Esophagus (tissue), 2 donors: ENCODE results near the gene SEMA6D. TPM values are rescaled to one million over a fixed set of nuclear protein-coding genes. Genes with fewer than 3 reads are reported as not detected.

ENCODE experiments used
- H3K27ac ChIP-seq, 2 donors: one replicate each; pipeline ENCODE4 v1.5.1; 2013; ENCODE audit warnings: low read depth in 2 of 2, mild to moderate bottlenecking in 2 of 2, inconsistent platforms in 1 of 2, low read length in 1 of 2, moderate library complexity in 1 of 2
- H3K27me3 ChIP-seq, 2 donors: one replicate each; pipeline ENCODE4 v1.6.1; 2013; ENCODE audit warnings: low read length in 2 of 2, control low read depth in 1 of 2, mild to moderate bottlenecking in 1 of 2; ENCODE audit not compliant: insufficient read depth in 2 of 2, control insufficient read depth in 1 of 2
- H3K36me3 ChIP-seq, 2 donors: one replicate each; pipeline ENCODE4 v1.6.1; 2013; ENCODE audit warnings: low read length in 1 of 2; ENCODE audit not compliant: control insufficient read depth in 2 of 2, insufficient read depth in 2 of 2
- H3K4me1 ChIP-seq, 2 donors: one replicate each; pipeline ENCODE4 v1.6.1; 2013; ENCODE audit warnings: low read length in 1 of 2; ENCODE audit not compliant: control insufficient read depth in 2 of 2, insufficient read depth in 2 of 2
- H3K4me3 ChIP-seq, 2 donors: one replicate each; pipeline ENCODE4 v1.5.1; 2013; ENCODE audit warnings: low read length in 2 of 2, mild to moderate bottlenecking in 2 of 2, low read depth in 1 of 2, moderate library complexity in 1 of 2
- H3K9me3 ChIP-seq, 2 donors: one replicate each; pipeline ENCODE4 v1.6.1; 2013; ENCODE audit warnings: mild to moderate bottlenecking in 2 of 2, low read depth in 1 of 2, low read length in 1 of 2, moderate library complexity in 1 of 2; ENCODE audit not compliant: control insufficient read depth in 2 of 2, insufficient read depth in 1 of 2
- WGBS, 2 donors: extraction: QIAGEN DNeasy Blood & Tissue Kit; methylation state at CpG; one replicate each; pipeline ENCODE4 v1.1.7; 2013; 5-methylcytosine and 5-hydroxymethylcytosine counted together
- polyA plus RNA-seq, 2 donors: library from polyadenylated mRNA; stranded (reverse); fragments of 200-250 nt; gene quantifications; one replicate each; pipeline ENCODE4 v1.2.3, GENCODE V29; 2013
- donor health status: healthy with polysubstance abuse.
- donor health status: Bipolar disorder and iron deficiency.

Gene SEMA6D
- polyA plus RNA-seq, 2 donors, result 0.31 to 0.40 TPM

DNA sequence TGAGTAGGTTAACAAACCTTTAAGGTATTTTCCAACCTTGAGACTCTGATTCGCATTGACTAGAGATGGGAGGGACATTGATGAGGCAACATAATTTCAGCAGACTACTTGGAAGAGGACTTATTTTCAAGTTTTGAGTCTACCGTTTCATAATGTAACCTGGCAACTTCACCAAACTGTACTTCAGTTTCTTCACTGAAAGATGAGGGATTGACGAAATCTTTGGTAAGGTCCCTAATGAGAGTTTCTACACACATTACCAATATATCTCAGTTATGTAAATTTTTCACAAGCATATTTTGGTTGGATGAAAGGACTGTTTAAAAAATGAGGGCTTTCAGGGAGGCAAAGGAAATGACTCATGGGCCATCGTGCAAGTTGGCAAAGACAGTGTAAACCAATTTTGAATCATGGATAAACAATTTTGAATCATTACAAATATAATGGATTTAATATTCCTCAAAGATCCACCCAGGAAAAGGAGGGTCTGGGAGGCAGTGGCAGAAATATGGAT lies 28.7 kb upstream of the SEMA6D start:
- H3K36me3 ChIP-seq, result no peaks in the 10 kb centered on the region
- H3K27me3 ChIP-seq, result no peaks in the 10 kb centered on the region
- no peak overlapping the region for H3K27ac ChIP-seq
- WGBS, 2 donors, result 50 to 57% methylated on average over 4 of the region's 4 CpGs
- H3K4me1 ChIP-seq, result no peaks in the 10 kb centered on the region
- H3K4me3 ChIP-seq, result no peak overlapping the region
- H3K9me3 ChIP-seq, result no peaks in the 10 kb centered on the region

- WGBS, 2 donors, result 82 to 83% methylated on average over 4 of the region's 4 CpGs
- Histone ChIP-seq H3K4me1 (no peaks in the 10 kb centered on the region), H3K27ac (no peak overlapping the region), H3K27me3 (no peaks in the 10 kb centered on the region), H3K9me3 (no peaks in the 10 kb centered on the region), H3K4me3 (no peak overlapping the region), H3K36me3 (no peaks in the 10 kb centered on the region)
These were observed 27.6 kb upstream of the SEMA6D start for GRCh38 chr15:47689660-47690059.

DNA sequence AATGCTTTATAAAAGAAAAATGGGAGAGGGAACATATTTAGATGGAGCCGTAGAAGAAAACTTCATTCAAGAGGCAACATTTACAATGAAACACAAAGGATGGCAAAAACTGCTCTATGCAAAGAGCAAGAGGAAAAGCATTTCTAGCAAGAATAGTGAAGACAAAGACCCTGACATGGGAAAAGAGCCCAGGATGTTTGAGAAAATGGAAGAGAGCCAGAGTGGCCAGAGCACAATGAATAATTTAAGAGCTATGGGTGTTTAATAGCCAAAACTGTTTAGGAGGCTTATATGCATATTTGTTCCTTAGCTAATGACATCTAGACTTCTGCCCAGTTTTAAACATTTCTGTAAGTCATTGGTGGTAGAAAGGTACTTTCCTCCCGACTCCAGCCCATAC lies 25.4 kb upstream of the SEMA6D start:
- no peaks in the 10 kb centered on the region for H3K4me1 ChIP-seq
- WGBS, 2 donors, result 78 to 86% methylated on average over 2 of the region's 2 CpGs
- H3K36me3 ChIP-seq, result no peaks in the 10 kb centered on the region
- H3K9me3 ChIP-seq, result no peaks in the 10 kb centered on the region
- no peak overlapping the region for H3K27ac ChIP-seq
- no peaks in the 10 kb centered on the region for H3K27me3 ChIP-seq
- no peak overlapping the region for H3K4me3 ChIP-seq

GRCh38 chr15:47696351-47696750 lies 21.0 kb upstream of the SEMA6D start:
- Histone ChIP-seq H3K27me3 (no peaks in the 10 kb centered on the region), H3K36me3 (no peaks in the 10 kb centered on the region), H3K4me1 (no peaks in the 10 kb centered on the region), H3K9me3 (no peaks in the 10 kb centered on the region), H3K4me3 (no peak overlapping the region), H3K27ac (no peak overlapping the region)
- 76 to 80% methylated on average over 2 of the region's 2 CpGs for whole genome bisulfite sequencing, 2 donors

GRCh38 chr15:47705281-47705997 lies 11.9 kb upstream of the SEMA6D start:
- no peaks in the 10 kb centered on the region for H3K4me1 ChIP-seq
- no peaks in the 10 kb centered on the region for H3K9me3 ChIP-seq
- no peak overlapping the region for H3K27ac ChIP-seq
- H3K36me3 ChIP-seq, result no peaks in the 10 kb centered on the region
- WGBS, 2 donors, result 87 to 92% methylated on average over 8 of the region's 8 CpGs
- no peak overlapping the region for H3K4me3 ChIP-seq
- no peaks in the 10 kb centered on the region for H3K27me3 ChIP-seq

DNA sequence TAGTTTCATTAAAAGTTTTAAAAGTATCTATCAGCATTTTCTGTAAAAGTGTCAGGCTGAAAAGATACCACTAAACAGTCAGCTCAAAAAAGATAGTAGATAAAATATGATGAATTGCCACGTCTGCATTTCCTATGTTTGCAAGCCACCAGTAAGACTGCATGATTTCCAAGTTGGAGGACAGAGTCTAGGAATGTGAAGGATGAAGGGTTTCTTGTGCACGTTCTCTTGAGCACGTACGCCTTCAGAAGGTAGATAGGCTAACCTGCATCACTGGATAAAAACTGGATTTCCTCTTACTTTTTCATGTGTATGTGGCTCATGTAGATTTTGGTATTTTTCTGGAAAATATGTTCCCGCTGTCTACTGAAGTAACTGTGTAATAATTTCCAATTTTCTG lies 9.9 kb upstream of the SEMA6D start:
- WGBS, 2 donors, result 79 to 94% methylated on average over 5 of the region's 5 CpGs
- no peak overlapping the region for H3K27ac ChIP-seq

DNA sequence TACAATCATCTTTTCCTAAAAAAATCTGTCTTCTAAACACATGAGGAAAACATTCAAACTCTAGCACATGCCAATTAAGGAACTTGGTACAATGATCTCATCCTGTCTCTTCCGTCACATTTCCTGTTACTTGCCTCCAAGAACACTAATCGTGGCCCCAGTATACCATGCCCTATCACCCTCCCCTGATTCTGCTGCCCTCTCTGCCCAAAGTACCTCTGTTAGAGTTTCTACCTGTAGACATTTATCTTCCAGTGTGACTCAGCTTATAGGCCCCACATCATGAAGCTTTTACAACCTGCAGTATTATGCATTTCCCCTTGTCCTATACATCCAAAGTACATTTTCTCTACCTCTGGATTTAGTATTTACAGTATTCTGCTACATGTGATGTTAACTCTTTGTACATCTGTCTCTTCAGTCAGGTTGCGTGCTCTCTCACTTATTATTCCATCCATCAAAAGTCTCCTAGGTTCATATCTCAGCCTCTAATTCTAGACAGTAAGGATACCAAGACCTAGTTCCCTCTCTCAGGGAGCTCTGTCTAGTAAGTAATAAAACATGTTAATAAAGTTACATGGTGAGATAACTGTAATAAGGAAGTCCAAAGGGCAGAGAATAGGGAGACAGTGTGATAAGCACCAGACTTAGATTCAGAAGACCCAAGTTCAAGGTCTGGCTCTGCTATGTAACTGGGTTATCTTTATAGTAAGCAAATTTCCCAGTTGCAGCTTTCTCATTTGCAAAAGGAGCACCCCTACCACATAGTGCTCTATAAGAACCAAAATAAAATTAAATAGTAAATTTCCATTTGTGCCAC lies 8.9 kb upstream of the SEMA6D start:
- Histone ChIP-seq H3K36me3 (no peaks in the 10 kb centered on the region), H3K4me1 (no peaks in the 10 kb centered on the region), H3K4me3 (no peak overlapping the region), H3K9me3 (no peaks in the 10 kb centered on the region), H3K27me3 (no peaks in the 10 kb centered on the region), H3K27ac (no peak overlapping the region)
- 78 to 82% methylated on average over 3 of the region's 3 CpGs for WGBS, 2 donors

More for the DNA sequence above, 9.9 kb upstream of the SEMA6D start:
- H3K27me3 ChIP-seq, result no peaks in the 10 kb centered on the region
- H3K9me3 ChIP-seq, result no peaks in the 10 kb centered on the region
- H3K4me1 ChIP-seq, result no peaks in the 10 kb centered on the region
- H3K36me3 ChIP-seq, result no peaks in the 10 kb centered on the region
- no peak overlapping the region for H3K4me3 ChIP-seq

GRCh38 chr15:47711655-47712054 lies 5.7 kb upstream of the SEMA6D start:
- no peaks in the 10 kb centered on the region for H3K27me3 ChIP-seq
- no peak overlapping the region for H3K27ac ChIP-seq
- no peaks in the 10 kb centered on the region for H3K9me3 ChIP-seq
- H3K36me3 ChIP-seq, result no peaks in the 10 kb centered on the region
- no peak overlapping the region for H3K4me3 ChIP-seq
- no peaks in the 10 kb centered on the region for H3K4me1 ChIP-seq

- H3K27ac ChIP-seq, result no peak overlapping the region
- H3K4me3 ChIP-seq, result no peak overlapping the region
- H3K9me3 ChIP-seq, result peaks cover 0 to 3% of the 10 kb centered on the region in 2 donors
- H3K27me3 ChIP-seq, result no peaks in the 10 kb centered on the region
- WGBS, 2 donors, result 86% methylated on average over 7 of the region's 7 CpGs
- no peaks in the 10 kb centered on the region for H3K36me3 ChIP-seq
- peaks cover 0 to 3% of the 10 kb centered on the region in 2 donors for H3K4me1 ChIP-seq
These were observed 1.9 kb upstream of the SEMA6D start for GRCh38 chr15:47715402-47715801.
